Mucosa of descending colon (tissue), 3 donors: ENCODE results near the gene CCBE1. TPM values are rescaled to one million over a fixed set of nuclear protein-coding genes. Genes with fewer than 3 reads are reported as not detected.

ENCODE experiments used
- ATAC-seq: fragments of 200-7000 bp; cut with Tn5 transposase; one replicate; pipeline ENCODE4 v1.9.1; 2020; ENCODE audit warnings: mild to moderate bottlenecking, moderate library complexity
- DNase-seq, 3 donors: peaks; one replicate each; pipeline ENCODE4 v3.0.0-alpha.2; 2020
- H3K36me3 ChIP-seq: fragments of 200-600 bp; one replicate; pipeline ENCODE4 v1.8.0; 2021; ENCODE audit warnings: low read depth, mild to moderate bottlenecking
- H3K4me1 ChIP-seq: fragments of 200-600 bp; one replicate; pipeline ENCODE4 v1.8.0; 2021; ENCODE audit warnings: low read depth, mild to moderate bottlenecking
- H3K4me3 ChIP-seq: fragments of 200-600 bp; one replicate; pipeline ENCODE4 v1.8.0; 2021; ENCODE audit warnings: mild to moderate bottlenecking
- H3K9me3 ChIP-seq: fragments of 200-600 bp; one replicate; pipeline ENCODE4 v1.8.0; 2021; ENCODE audit warnings: mild to moderate bottlenecking
- CTCF ChIP-seq: fragments of 200-600 bp; IDR thresholded peaks from one replicate; pipeline ENCODE4 v1.8.0; 2022; ENCODE audit warnings: antibody characterized with exemption, mild to moderate bottlenecking
- intact Hi-C, 2 donors: fragments of 100-400 bp; cut with DNase I in 1 of 2; cut with micrococcal nuclease in 1 of 2; formaldehyde crosslinking; loops; one replicate each; pipeline versions ENCODE4 v1.11.0 to v1.11.1; 2022; cut with DNase I, micrococcal nuclease
- total RNA-seq, 3 donors: library from RNA; stranded (reverse); fragmentation: NEBNext Ultra II Directional in 2 of 3; extraction: Animal tissue kit (Norgen Biotek cat#: 25700) in 2 of 3; gene quantifications; one replicate each; pipeline versions ENCODE4 v1.2.1 to v1.2.4, GENCODE V29; 2021 to 2023
- donor health status: DM: no; HTN: no; CAD: no; lungs with moderate emphysema.
- donor health status: DM: no; HTN: no; CAD: no.
- donor health status: DM: no; HTN: yes; CAD: no.

The CCBE1 gene
- total RNA-seq, 3 donors from 2014 or later = 1.6 to 54.7 (median 2.2) TPM

DNA sequence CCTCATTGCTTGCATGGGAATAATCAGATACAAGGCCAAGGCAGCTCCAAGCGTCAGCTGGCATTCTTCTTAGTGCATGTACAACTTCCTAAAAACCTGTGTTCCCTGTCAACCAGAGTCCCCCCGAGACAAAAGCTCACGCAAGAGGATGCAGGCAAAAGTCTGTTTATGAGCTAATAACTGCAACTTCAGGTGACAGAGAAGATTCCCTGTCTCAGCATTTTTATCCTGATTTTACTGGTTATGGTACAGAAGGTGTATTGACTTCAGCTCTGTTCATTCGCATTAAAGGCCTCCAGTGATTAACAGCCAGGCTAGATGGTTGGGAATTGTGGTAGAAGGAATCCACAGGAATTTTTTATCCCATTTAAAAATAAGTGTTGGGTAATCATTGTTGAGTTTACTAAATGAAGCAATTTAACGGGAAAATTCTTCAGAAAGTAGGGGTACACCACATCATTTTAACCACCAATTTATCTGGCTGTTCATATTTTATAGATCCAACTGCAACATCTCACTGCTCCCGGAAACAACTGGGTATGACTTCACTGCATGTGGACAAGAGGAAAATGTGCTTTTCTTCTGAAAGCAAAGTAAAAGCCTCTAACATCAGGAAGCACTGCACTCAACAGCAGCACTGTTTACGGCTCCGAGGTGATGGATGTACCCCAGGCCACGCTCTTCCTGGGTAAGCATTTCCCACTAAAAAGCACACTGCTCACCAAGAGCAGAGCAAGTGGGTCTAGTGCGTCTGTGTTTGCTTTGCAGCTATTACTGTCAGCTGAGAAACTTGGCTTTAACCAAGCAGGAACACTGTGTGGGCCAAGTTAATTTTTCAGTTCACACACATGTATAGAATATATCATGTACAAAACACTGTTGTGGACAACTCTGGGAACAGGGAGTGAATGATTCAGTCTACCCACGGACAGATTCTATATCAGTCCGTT lies 31.9 kb downstream of the CCBE1 start:
- H3K36me3 ChIP-seq = no peaks in the 10 kb centered on the region
- H3K4me3 ChIP-seq = no peak overlapping the region
- H3K9me3 ChIP-seq = no peaks in the 10 kb centered on the region
- H3K4me1 ChIP-seq = no peaks in the 10 kb centered on the region
- no peak for DNase-seq
- TF ChIP-seq CTCF = no peak
- ATAC-seq = no peak
- intact Hi-C loops = no loop called here

- no peaks in the 10 kb centered on the region for H3K4me1 ChIP-seq
These were observed 32.9 kb downstream of the CCBE1 start for GRCh38 chr18:59664329-59664728.

DNA sequence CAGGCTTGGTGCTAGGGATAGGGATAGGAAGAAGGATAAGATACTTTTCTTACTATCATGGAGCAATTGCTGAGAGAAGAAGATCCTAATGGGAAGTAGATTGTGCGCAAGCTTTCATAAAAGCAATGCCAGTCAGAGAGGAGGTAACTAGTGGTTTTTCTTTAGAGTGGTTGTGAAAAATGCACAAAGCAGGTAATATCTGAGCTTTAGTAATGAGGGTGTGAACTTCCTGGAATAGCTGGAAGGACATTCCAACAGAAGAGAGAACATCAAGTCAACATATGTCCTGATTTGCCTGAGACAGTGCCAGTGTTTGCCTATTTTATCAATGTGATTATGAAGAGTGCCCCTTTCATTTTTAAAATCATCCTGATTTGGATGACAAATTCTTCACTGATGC lies 34.1 kb downstream of the CCBE1 start:
- TF ChIP-seq CTCF = no peak
- intact Hi-C loops = no loop called here
- no peak for DNase-seq
- no peaks in the 10 kb centered on the region for H3K9me3 ChIP-seq
- H3K36me3 ChIP-seq = no peaks in the 10 kb centered on the region
- no peaks in the 10 kb centered on the region for H3K4me1 ChIP-seq
- no peak for ATAC-seq
- no peak overlapping the region for H3K4me3 ChIP-seq

More at GRCh38 chr18:59664329-59664728, 32.9 kb downstream of the CCBE1 start:
- Histone ChIP-seq H3K4me3 (no peak overlapping the region), H3K36me3 (no peaks in the 10 kb centered on the region), H3K9me3 (no peaks in the 10 kb centered on the region)
- TF ChIP-seq CTCF = no peak
- intact Hi-C loops = no loop called here
- ATAC-seq (no peak), DNase-seq (no peak)

DNA sequence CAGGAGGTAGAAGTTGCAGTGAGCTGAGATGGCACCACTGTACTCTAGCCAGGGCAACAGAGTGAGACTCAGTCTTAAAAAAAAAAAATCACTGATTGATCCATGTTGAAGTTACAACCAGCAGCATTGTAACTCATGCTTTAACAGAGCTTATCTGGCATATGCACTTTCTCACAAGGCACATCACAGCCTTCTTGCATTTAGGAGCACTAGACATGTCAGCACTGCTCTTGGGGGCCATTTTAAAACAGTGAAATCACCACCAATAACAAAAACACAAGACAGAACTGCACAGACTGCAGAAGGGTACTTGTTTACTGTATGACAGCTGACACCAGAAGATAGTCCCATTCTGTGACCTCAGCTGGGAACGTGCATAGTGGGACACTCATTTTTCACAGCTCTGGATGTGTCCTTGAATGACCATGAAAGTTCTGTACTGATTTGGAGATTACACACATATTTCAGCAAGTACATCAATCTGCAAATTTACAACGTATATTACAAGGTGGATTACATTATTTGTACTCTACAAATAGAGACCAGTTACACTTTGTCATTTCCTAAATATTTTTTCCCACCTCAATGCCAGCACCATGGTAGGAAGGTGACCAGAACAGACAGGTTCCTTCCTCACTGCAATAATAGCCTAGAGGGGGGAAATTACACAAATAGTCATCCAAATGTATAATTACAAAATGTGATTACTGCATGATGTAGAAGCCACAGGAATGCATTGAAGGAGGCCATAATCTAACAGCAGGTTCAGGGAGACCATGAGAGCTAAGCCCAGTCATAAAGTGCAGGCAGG lies 35.1 kb downstream of the CCBE1 start:
- intact Hi-C loops = no loop called here
- ATAC-seq = no peak
- no peaks in the 10 kb centered on the region for H3K4me1 ChIP-seq
- TF ChIP-seq CTCF = no peak
- no peaks in the 10 kb centered on the region for H3K9me3 ChIP-seq
- no peaks in the 10 kb centered on the region for H3K36me3 ChIP-seq
- DNase-seq = no peak
- H3K4me3 ChIP-seq = no peak overlapping the region

GRCh38 chr18:59660786-59661743 lies 36.2 kb downstream of the CCBE1 start:
- intact Hi-C loops = no loop called here
- Histone ChIP-seq H3K4me1 (no peaks in the 10 kb centered on the region), H3K9me3 (no peaks in the 10 kb centered on the region), H3K36me3 (no peaks in the 10 kb centered on the region), H3K4me3 (no peak overlapping the region)
- ATAC-seq (no peak), DNase-seq (no peak)
- TF ChIP-seq CTCF = no peak
